ENCODE results near the gene EMC9.

DNA sequence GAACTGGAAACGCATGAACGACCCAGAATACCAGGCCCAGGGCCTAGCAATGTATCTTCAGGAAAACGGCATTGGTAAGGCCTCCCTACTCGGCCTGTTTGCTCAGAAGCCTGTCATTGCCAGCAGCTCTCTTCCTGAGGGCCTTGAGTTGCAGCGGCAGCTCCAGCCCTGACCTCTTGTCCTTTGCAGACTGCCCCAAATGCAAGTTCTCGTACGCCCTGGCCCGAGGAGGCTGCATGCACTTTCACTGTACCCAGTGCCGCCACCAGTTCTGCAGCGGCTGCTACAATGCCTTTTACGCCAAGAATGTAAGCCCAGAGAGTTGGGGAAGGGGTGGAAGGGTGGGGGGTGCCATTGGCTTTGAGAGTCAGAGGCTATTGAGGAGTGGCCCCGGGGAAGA is 15.9 kb upstream of the EMC9 start:
- no peak for TF ChIP-seq EZH2 (IDR thresholded peaks at IDR 0.05; ENCODE audit: borderline replicate concordance, control insufficient read depth, low read depth, low read length)
- TF ChIP-seq E4F1 (IDR thresholded peaks at IDR 0.05; ENCODE audit: borderline replicate concordance, partially characterized antibody) = no peak
- TF ChIP-seq, protein P1, sequence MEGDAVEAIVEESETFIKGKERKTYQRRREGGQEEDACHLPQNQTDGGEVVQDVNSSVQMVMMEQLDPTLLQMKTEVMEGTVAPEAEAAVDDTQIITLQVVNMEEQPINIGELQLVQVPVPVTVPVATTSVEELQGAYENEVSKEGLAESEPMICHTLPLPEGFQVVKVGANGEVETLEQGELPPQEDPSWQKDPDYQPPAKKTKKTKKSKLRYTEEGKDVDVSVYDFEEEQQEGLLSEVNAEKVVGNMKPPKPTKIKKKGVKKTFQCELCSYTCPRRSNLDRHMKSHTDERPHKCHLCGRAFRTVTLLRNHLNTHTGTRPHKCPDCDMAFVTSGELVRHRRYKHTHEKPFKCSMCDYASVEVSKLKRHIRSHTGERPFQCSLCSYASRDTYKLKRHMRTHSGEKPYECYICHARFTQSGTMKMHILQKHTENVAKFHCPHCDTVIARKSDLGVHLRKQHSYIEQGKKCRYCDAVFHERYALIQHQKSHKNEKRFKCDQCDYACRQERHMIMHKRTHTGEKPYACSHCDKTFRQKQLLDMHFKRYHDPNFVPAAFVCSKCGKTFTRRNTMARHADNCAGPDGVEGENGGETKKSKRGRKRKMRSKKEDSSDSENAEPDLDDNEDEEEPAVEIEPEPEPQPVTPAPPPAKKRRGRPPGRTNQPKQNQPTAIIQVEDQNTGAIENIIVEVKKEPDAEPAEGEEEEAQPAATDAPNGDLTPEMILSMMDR (IDR thresholded peaks at IDR 0.05 in 2 of 3, conservative IDR thresholded peaks at IDR 0.05 in 1 of 3; ENCODE audit: control insufficient read depth in 2 of 3, extremely low read depth in 1 of 3, insufficient read depth in 1 of 3, low read depth in 3 of 3, low read length in 3 of 3) = no peak
- TF ChIP-seq ZNF687 (IDR thresholded peaks at IDR 0.05) = no peak
- no peak for TF ChIP-seq MXI1 (IDR thresholded peaks at IDR 0.05; ENCODE audit: low read depth, low read length)
